ENCODE measurements around the gene SLC29A2. TPM values are rescaled to one million over a fixed set of nuclear protein-coding genes. Genes with fewer than 3 reads are reported as not detected.

SLC29A2 gene
- total and polyA plus RNA-seq, 4 donors: 1.2 to 3.3 (median 1.5) TPM

DNA sequence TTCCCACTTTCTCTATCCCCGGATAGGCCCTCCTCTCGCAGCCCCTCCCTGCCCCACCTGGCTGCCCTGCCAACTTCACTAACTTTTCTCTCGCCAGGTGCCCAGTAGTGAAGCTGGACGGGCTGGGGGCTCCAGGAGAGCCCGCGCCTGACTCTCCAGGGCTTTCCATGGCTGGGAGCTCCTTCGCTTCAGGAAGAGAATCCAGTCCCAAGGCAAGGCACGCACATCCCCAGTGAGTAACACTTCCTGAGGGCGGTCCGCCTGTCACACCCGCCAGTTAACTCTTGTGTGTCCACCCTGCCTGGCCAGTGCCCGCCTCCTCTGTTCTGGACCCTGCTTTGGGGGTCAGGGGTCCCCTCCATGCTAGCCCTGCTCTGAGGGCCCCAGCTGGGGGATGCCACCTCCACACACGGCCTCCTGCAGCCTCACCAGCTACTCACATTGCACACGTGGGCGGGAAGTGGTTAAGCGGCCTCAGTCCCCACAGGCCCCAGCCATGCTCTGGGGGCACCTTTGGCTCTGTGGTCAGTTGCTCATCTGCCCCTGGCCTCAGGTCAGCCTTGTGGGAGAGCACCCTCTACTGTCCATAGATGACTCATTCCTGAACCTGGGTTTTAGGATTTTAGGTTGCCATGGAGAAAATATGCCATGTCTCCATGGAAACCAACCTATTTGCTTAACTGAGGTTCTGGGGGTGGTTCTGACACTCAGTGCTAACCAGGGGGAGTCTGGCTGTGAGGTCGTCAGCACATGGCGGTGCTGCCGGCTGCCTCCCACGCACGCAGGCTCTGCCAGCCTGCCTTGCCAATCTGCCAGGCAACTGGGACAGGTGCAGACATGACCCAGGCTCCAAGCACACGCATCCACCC, 35.1 kb downstream of the SLC29A2 start, which contains the start of gene RIN1:
Gene RIN1 (minus strand): TSS at position 201 of the 869 bp plus-strand sequence. CDS start 32 bp downstream, at position 169.
- no peaks in the 10 kb centered on the region for H3K27me3 ChIP-seq (ENCODE audit: control insufficient read depth in 4 of 4, insufficient read depth in 4 of 4, low read length in 3 of 4)
- peak within 1 kb of the TSS; percentile 51 to 63 for H3K27ac ChIP-seq (ENCODE audit: low read depth in 1 of 2, low read length in 2 of 2)
- H3K36me3 ChIP-seq (ENCODE audit: control insufficient read depth in 4 of 4, insufficient read depth in 3 of 4, low read depth in 1 of 4, low read length in 3 of 4): peaks cover 6 to 29% (median 15%) of the 10 kb centered on the region in 4 donors
- no peak for DNase-seq (ENCODE audit: low spot score)
- H3K9me3 ChIP-seq (ENCODE audit: control insufficient read depth in 4 of 4, low read length in 3 of 4): no peaks in the 10 kb centered on the region
- no peak for TF ChIP-seq GABPA (IDR thresholded peaks at IDR 0.05 in 1 of 2, conservative IDR thresholded peaks at IDR 0.05 in 1 of 2)
- TF ChIP-seq EGR1 (IDR thresholded peaks at IDR 0.05; ENCODE audit: low read depth in 2 of 2): peak in 1 of 2 donors; percentile 37
- no peak for TF ChIP-seq HNF4G (IDR thresholded peaks at IDR 0.05)
- TF ChIP-seq, protein P1, sequence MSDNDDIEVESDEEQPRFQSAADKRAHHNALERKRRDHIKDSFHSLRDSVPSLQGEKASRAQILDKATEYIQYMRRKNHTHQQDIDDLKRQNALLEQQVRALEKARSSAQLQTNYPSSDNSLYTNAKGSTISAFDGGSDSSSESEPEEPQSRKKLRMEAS (IDR thresholded peaks at IDR 0.05): no peak
- peak; percentile 72 to 78 for TF ChIP-seq RAD21 (IDR thresholded peaks at IDR 0.05)
- TF ChIP-seq, protein P2, sequence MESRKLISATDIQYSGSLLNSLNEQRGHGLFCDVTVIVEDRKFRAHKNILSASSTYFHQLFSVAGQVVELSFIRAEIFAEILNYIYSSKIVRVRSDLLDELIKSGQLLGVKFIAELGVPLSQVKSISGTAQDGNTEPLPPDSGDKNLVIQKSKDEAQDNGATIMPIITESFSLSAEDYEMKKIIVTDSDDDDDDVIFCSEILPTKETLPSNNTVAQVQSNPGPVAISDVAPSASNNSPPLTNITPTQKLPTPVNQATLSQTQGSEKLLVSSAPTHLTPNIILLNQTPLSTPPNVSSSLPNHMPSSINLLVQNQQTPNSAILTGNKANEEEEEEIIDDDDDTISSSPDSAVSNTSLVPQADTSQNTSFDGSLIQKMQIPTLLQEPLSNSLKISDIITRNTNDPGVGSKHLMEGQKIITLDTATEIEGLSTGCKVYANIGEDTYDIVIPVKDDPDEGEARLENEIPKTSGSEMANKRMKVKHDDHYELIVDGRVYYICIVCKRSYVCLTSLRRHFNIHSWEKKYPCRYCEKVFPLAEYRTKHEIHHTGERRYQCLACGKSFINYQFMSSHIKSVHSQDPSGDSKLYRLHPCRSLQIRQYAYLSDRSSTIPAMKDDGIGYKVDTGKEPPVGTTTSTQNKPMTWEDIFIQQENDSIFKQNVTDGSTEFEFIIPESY (IDR thresholded peaks at IDR 0.05): no peak
- TF ChIP-seq FOXA1 (IDR thresholded peaks at IDR 0.05): no peak
- no peak for TF ChIP-seq YY1 (IDR thresholded peaks at IDR 0.05)
- no peak for TF ChIP-seq HNF4A (conservative IDR thresholded peaks at IDR 0.05)
- peak in 1 of 2 donors; percentile 66 for TF ChIP-seq JUND (IDR thresholded peaks at IDR 0.05)
- no peak for TF ChIP-seq TAF1 (conservative IDR thresholded peaks at IDR 0.05)
- TF ChIP-seq FOXA2 (IDR thresholded peaks at IDR 0.05): no peak
- TF ChIP-seq, protein P3, sequence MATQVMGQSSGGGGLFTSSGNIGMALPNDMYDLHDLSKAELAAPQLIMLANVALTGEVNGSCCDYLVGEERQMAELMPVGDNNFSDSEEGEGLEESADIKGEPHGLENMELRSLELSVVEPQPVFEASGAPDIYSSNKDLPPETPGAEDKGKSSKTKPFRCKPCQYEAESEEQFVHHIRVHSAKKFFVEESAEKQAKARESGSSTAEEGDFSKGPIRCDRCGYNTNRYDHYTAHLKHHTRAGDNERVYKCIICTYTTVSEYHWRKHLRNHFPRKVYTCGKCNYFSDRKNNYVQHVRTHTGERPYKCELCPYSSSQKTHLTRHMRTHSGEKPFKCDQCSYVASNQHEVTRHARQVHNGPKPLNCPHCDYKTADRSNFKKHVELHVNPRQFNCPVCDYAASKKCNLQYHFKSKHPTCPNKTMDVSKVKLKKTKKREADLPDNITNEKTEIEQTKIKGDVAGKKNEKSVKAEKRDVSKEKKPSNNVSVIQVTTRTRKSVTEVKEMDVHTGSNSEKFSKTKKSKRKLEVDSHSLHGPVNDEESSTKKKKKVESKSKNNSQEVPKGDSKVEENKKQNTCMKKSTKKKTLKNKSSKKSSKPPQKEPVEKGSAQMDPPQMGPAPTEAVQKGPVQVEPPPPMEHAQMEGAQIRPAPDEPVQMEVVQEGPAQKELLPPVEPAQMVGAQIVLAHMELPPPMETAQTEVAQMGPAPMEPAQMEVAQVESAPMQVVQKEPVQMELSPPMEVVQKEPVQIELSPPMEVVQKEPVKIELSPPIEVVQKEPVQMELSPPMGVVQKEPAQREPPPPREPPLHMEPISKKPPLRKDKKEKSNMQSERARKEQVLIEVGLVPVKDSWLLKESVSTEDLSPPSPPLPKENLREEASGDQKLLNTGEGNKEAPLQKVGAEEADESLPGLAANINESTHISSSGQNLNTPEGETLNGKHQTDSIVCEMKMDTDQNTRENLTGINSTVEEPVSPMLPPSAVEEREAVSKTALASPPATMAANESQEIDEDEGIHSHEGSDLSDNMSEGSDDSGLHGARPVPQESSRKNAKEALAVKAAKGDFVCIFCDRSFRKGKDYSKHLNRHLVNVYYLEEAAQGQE (IDR thresholded peaks at IDR 0.05): no peak
- TF ChIP-seq, protein P4, sequence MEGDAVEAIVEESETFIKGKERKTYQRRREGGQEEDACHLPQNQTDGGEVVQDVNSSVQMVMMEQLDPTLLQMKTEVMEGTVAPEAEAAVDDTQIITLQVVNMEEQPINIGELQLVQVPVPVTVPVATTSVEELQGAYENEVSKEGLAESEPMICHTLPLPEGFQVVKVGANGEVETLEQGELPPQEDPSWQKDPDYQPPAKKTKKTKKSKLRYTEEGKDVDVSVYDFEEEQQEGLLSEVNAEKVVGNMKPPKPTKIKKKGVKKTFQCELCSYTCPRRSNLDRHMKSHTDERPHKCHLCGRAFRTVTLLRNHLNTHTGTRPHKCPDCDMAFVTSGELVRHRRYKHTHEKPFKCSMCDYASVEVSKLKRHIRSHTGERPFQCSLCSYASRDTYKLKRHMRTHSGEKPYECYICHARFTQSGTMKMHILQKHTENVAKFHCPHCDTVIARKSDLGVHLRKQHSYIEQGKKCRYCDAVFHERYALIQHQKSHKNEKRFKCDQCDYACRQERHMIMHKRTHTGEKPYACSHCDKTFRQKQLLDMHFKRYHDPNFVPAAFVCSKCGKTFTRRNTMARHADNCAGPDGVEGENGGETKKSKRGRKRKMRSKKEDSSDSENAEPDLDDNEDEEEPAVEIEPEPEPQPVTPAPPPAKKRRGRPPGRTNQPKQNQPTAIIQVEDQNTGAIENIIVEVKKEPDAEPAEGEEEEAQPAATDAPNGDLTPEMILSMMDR (IDR thresholded peaks at IDR 0.05; ENCODE audit: low read depth, low read length, missing input control): peak; percentile 36
- TF ChIP-seq RXRA (IDR thresholded peaks at IDR 0.05): no peak
- peak; percentile 38 for TF ChIP-seq NR2F2 (IDR thresholded peaks at IDR 0.05)
- TF ChIP-seq, protein P5, sequence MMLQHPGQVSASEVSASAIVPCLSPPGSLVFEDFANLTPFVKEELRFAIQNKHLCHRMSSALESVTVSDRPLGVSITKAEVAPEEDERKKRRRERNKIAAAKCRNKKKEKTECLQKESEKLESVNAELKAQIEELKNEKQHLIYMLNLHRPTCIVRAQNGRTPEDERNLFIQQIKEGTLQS (IDR thresholded peaks at IDR 0.05): no peak
- no peak for TF ChIP-seq SP1 (IDR thresholded peaks at IDR 0.05)
- H3K4me1 ChIP-seq (ENCODE audit: control insufficient read depth in 4 of 4, insufficient read depth in 4 of 4, low read length in 3 of 4): peaks cover 4 to 16% (median 8%) of the 10 kb centered on the region in 4 donors
- H3K4me3 ChIP-seq (ENCODE audit: low read depth in 1 of 3, low read length in 3 of 3): peak within 1 kb of the TSS in 2 of 3 donors; percentile 28 to 32
- H3K9ac ChIP-seq (ENCODE audit: low read depth in 1 of 2, low read length in 2 of 2): no peak within 1 kb of the TSS
- 22% methylated on average over 22 of the region's 22 CpGs for WGBS

All from liver (tissue), 9 donors.